T-helper 22 cell (primary cell): ENCODE data around the gene TLR5.
A peak's percentile ranks its signal among the peaks of the same experiment; 100 is the strongest.

Source experiments
- DNase-seq: peaks from one replicate; pipeline ENCODE4 v3.0.0-alpha.2; 2020; ENCODE audit warnings: low read depth

The TLR5 gene

GRCh38 chr1:223110952-223111351 lies 32.1 kb downstream of the TLR5 start:
- no peak for DNase-seq

DNA sequence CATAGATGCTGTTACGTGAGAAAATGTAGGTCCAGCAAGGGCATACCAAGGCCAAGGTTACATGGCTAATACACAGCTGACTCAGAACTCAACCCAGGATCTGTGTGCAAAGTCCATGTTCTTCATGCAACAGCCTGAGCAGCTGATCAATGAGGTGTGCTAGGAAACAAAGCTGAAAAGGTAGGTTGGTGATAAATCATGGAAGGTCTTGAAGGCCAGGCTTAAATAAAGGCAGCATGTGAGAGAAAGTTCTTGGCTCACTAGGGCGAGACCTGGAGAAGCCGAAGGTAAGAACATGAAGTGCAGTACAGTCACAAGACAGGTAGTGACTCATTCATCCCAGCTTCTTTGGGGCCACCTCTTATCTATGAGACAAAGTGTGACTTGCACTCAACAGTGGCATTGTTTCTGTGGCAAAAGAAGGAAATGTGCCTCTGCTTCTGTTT lies 33.4 kb downstream of the TLR5 start:
- no peak for DNase-seq

DNA sequence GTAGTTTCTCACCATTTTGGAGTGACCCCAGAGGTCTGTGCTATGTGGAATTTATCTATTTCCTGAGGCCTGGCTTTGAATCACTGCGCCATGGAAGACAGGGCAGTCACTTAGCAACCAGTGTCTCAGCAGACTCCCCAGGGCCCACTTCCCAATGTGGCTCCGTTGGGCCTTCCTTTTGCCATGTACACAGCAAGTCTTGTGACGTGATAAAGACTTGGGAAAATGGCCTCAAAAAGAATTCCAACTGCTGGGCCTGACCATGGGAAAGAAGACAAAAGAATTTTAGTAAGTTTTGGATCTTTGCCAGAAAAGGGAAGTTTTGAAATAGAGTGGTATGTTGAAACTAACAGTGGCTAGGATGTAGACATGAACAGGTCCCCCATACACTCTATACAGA lies 36.2 kb downstream of the TLR5 start:
- no peak for DNase-seq

DNA sequence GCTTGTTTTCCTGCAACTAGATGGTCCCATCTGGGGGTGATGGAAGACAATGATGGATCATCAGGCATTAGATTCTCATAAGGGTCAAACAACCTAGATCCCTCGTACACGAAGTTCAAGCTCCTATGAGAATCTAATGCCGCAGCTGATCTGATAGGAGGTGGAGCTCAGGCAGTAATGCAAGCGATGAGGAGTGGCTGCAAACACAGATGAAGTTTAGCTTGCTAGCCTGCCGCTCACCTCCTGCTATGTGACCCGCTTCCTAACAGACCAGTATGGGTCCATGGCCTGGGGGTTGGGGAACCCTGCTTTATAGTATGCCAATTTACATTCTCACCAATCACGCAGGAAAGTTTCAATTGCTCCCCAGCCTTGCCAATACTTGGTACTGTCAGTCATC lies 37.5 kb downstream of the TLR5 start:
- no peak for DNase-seq

DNA sequence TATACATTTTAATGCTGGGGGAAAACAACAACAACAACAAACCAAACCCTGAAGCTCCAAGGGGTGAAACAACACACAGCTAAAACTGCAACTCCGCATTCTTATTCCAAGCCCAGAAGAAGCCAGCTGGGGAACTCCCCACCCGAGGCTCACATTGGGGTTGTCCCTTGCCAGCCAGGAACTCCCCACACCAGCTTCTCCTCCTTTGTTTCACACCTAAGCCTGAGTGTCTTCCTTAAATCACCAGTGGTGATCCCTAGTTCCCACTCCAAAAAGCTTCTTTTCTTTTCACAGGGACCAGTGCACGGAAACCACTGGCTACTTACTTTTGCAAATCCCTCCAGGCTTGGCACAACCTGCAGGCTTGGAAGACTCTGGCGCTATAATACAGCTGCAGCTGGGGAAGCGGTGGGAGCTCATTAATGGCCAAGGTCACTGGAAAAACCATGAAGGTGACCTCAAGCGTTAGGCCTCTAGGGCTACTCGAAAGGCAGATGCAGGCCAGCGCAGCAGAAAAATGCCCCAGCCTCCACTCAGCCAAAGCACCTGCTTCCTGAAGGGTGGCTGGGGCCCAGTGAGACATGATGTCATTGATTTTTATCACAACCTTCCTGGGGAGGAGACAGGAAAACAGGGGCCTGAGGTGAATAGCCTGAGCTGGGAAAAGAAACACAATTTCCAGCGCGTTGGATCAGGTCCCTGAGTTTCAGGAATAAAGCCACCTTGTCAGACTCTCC lies 40.1 kb downstream of the TLR5 start:
- DNase-seq: no peak

GRCh38 chr1:223097713-223098112 lies 45.3 kb downstream of the TLR5 start:
- no peak for DNase-seq

DNA sequence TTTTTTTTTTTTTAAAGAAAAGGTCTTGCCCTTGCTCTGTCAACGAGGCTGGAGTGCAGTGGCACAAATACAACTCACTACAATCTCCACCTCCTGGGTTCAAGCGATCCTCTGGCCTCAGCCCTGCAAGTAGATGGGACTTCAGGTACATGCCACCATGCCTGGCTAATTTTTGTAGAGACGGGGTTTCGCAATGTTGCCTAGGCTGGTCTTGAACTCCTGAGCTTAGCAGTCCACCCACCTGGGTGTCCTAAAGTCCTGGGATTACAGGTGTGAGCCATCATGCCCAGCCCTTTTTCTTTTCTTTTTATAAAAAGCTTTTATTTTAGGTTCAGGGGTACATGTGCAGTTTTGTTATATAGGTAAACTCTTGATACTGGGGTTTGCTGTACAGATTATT lies 47.2 kb downstream of the TLR5 start:
- DNase-seq: no peak

DNA sequence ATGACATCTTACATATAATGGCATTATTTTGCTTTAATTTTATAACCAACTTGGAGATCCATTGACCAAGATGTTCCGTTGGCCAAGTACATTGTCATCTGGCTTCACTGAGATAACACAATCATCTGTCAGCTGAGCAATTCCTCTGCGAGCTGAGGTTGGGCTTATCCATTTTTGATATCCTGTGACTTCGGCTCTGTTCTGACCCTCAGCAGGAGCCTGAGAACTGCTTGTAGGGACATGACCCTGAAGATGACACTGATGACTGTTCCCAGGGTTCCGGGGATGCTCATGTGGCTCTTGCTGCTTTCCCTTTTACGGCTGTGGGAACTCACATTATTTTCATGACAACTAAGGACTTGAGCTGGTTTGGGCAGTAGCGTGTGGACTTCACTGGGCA lies 51.2 kb downstream of the TLR5 start:
- DNase-seq: no peak

DNA sequence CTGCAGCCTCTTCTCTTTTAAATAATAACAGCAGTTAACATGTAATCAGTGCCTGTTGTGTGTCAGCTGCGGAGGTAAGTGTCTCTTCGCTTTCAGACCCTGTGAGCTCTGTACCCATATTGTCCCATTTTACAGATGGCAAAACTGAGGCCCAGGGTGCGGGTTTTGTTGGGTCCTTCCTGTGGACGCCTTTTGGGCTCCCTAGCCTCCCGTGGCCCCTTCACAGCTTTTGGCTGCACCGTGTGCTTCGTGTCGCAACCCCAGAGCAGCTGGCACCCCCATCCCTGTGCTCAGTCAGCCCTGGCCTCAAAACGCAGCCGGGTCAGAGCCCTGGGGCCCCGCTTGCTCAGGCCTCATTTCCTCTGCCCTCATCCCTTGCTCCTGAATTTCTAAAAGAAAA lies 53.8 kb downstream of the TLR5 start:
- DNase-seq: no peak

DNA sequence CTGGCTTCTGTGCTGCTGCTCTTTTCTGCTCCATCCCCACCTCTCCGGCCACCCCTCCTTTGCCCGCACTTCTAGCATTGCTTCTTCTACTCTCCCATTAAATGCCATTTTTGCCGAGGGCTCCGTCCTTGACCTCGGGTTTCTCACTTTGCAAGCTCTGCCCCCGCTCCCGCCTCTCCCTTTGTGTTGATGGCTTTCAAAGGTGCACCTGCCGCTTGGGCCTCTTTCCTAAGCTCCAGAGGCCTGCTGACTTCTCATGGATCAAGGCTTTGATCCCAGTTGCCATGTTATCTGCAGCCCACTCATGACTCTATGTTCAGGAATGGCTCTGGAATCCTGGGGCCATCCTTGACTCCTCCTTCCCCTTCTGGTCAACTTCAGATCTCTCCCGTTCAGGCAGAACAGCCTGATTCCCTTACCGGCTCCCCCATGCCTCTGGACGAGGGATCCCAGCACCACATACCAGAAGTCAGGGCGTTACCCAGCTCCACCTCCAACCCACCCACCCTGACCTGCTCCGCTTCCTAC lies 54.3 kb downstream of the TLR5 start:
- no peak for DNase-seq

GRCh38 chr1:223087291-223088255 lies 55.5 kb downstream of the TLR5 start:
- no peak for DNase-seq

GRCh38 chr1:223084464-223084866 lies 58.6 kb downstream of the TLR5 start:
- DNase-seq: no peak

DNA sequence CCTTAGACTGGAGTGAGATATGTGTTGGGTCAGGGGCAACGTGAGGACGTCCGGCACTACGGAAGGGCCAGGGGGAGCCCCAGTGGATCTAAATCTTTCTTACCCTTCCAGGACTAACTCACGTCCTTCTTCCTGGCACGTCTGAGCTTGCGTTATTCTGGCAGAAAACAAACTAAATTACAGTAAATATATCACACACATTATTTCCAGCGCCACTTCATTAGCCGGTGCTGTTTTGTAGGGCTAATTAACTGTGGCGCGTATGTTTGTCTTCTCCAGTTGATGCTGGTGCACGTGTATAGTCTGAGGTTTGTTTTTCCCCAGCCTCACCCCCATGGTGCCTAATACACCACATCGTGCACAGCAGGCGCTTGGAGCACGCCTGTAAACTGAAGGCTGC lies 59.2 kb downstream of the TLR5 start:
- no peak for DNase-seq

DNA sequence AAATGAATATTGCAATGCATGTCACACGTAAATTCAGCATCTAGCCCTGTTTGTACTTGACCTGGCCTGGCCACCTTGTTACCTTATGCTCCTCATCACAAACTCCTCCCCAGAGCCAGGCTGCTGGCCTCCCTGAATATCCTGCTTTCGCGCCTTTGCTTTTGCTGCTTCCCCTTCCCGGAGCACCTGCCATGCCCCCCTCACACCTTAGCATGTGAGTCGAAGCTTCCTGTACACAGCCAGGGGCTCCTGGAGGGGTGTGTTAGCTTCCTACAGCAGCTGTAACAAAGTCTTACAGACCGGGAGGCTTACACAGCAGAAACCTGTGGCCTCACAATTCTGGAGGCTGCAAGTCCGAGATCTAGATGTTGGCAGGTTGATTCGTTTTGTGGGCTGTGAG lies 60.1 kb downstream of the TLR5 start:
- no peak for DNase-seq

- peak; percentile 20 for DNase-seq
Observed at GRCh38 chr1:223081181-223081994, 61.7 kb downstream of the TLR5 start.

DNA sequence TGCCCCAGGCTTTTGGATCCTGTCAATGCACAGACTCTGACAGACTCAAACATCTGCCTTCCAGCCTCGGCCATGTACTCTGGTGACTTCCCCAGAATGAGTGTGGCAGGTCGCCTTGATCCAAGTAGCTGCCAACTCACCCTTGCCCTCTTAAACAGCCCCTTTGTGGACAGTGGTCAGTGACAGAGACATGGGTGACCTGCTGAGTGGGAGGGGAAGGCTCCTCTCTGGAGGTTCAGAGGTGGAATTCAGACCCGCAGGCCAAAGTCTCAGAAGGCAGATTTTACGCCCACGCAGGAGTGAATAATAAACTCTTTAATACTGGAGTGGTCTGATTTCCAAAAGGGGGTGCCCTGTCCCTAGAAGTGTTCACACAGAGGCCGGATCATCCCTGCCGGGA lies 63.5 kb downstream of the TLR5 start:
- DNase-seq: no peak

DNA sequence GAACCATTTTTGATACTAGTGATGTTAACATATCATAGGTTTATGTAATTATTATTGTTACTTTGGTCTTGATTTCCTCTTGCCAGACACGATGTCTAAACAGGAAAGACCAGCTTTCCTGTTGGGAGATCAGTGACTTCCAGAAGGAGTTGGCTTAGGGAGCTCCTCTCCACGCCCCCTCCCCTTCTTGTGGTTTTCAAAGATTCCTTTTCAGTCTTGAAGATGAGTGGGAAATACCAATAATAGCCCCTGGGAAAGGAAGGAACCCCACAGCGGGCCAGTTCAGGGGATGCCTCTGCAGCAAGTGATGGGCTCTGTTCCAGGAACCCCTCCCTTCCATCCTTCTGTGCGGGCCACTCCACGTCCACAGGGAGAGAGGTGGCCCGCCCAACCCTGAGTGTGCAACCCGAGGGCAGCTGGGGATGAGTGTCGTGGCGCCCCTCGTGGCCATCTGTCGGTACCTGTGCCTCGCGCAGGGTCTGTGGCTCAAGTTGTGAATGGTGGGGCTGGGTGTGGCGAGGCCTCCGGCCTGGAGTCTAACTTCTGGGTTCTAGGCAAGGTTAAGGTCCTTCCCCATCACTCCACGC lies 65.7 kb downstream of the TLR5 start:
- no peak for DNase-seq

DNA sequence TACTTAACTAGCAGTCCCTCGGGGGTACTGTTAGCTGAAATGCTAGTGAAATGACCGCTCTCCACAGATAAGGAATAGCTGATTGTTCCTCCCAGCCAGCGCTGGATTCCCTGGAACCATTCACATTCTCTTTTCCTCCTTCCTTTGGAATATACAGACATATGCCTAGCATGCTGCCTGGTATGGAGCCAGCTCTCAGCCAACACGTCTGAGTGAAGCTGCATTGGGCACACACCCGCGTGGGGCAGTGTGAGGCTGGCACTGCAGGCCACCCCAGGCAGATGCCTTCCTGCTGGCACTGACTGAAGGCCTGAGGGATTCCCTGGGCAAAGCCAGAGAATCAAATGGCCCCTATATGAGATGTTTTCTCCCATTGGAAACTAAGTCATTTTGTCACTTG lies 66.7 kb downstream of the TLR5 start:
- DNase-seq: no peak

- DNase-seq: no peak
Observed at GRCh38 chr1:223075834-223076233, 67.2 kb downstream of the TLR5 start.

DNA sequence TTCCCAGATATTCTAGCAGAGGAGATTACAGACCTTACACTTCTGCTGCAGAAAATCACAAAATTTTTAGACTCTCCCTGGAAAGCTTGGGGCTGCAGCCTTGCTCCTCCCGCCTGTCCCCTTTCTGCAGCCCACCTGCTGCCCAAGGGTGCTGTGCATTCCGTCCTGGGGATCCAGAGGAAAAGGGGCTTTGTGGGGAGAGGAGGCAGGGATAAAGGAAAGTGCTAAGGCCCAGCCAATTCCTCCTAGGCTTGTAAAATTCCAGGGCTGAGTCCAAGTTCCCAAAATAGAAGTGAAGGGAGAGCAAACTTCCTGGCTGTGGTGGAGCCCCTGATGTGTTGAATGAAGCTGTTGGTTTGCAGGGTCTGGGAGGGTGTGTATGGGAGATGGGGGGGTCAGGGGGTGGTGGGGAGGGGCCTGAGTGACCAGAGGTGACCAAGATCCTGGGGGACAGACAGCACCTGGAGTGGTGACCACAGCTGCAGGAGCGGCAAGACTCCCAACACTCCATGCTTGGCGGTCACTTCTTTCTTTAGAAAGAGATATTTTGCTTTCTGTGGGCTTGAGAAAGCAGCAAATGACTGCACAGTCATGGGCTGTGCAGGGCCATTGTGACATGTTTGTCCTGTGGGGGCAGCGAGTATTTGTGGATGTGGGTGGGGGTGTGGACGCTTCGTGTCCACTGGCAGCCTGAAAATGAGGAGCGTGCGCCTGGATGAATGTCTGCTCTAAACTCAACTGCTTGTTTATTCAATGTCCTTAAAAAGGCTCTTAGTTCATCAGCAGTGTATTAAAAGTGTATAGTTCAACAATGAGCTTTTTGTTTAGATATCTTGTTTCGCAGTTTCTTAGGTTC lies 68.4 kb downstream of the TLR5 start:
- no peak for DNase-seq
